ENCODE data around the gene KMO. TPM values are rescaled to one million over a fixed set of nuclear protein-coding genes. Genes with fewer than 3 reads are reported as not detected.

KMO gene
- total and polyA plus RNA-seq, 2 of the 13 experiments (the other 11 are each of a cell fraction or from before 2014, with no cell fraction given) = 0.01 TPM; not detected in 1

DNA sequence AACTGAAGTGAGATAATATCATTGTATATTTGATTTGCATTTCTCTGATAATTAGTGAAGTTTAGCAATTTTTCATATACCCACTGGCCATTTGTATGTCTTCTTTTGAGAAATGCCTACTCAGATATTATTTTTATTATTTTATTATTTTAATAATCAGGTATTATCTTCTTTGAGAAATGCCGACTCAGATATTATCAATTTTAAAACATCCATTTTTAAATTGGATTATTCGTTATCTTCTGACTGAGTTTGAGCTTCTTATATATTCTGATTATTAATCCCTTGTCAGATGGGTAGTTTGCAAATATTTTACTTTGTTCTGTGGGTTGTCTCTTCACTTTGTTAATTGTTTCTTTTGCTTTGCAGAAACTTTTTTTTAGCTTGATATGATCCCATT, 37.7 kb downstream of the KMO start:
- H3K9ac ChIP-seq (ENCODE audit: insufficient read depth, low read depth, low read length) = no peak overlapping the region
- H3K4me2 ChIP-seq (ENCODE audit: low read depth, low read length) = no peak overlapping the region
- TF ChIP-seq SAFB2 (CRISPR knock-in tag; IDR thresholded peaks at IDR 0.05; ENCODE audit: borderline replicate concordance, low read depth) (no peak), IKZF4 (CRISPR knock-in tag; IDR thresholded peaks at IDR 0.05; ENCODE audit: borderline replicate concordance, low read depth, not compliant biosample characterization) (no peak), ZNF749 (CRISPR knock-in tag; IDR thresholded peaks at IDR 0.05; ENCODE audit: borderline replicate concordance) (no peak), JUND (CRISPR knock-in tag; IDR thresholded peaks at IDR 0.05) (no peak), ZKSCAN8 (CRISPR knock-in tag; IDR thresholded peaks at IDR 0.05; ENCODE audit: borderline replicate concordance) (no peak), NFE2L2 (IDR thresholded peaks at IDR 0.05; ENCODE audit: low read length) (no peak), FOSL1 (CRISPR knock-in tag; IDR thresholded peaks at IDR 0.05; ENCODE audit: borderline replicate concordance) (no peak), SUZ12 (IDR thresholded peaks at IDR 0.05; ENCODE audit: low read depth, low read length) (no peak), SYNCRIP (IDR thresholded peaks at IDR 0.05; ENCODE audit: insufficient read depth, low read depth, low read length) (no peak), TCF7 (IDR thresholded peaks at IDR 0.05; ENCODE audit: low read depth) (no peak), FOXA3 (CRISPR knock-in tag; IDR thresholded peaks at IDR 0.05) (no peak), EZH2 (conservative IDR thresholded peaks at IDR 0.05; ENCODE audit: low read depth, low read length) (no peak)
- TF ChIP-seq, protein P1, sequence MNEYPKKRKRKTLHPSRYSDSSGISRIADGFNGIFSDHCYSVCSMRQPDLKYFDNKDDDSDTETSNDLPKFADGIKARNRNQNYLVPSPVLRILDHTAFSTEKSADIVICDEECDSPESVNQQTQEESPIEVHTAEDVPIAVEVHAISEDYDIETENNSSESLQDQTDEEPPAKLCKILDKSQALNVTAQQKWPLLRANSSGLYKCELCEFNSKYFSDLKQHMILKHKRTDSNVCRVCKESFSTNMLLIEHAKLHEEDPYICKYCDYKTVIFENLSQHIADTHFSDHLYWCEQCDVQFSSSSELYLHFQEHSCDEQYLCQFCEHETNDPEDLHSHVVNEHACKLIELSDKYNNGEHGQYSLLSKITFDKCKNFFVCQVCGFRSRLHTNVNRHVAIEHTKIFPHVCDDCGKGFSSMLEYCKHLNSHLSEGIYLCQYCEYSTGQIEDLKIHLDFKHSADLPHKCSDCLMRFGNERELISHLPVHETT (CRISPR knock-in tag; conservative IDR thresholded peaks at IDR 0.05) = no peak
- TF ChIP-seq, protein P2, sequence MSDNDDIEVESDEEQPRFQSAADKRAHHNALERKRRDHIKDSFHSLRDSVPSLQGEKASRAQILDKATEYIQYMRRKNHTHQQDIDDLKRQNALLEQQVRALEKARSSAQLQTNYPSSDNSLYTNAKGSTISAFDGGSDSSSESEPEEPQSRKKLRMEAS (IDR thresholded peaks at IDR 0.05) = no peak
- TF ChIP-seq, protein P3, sequence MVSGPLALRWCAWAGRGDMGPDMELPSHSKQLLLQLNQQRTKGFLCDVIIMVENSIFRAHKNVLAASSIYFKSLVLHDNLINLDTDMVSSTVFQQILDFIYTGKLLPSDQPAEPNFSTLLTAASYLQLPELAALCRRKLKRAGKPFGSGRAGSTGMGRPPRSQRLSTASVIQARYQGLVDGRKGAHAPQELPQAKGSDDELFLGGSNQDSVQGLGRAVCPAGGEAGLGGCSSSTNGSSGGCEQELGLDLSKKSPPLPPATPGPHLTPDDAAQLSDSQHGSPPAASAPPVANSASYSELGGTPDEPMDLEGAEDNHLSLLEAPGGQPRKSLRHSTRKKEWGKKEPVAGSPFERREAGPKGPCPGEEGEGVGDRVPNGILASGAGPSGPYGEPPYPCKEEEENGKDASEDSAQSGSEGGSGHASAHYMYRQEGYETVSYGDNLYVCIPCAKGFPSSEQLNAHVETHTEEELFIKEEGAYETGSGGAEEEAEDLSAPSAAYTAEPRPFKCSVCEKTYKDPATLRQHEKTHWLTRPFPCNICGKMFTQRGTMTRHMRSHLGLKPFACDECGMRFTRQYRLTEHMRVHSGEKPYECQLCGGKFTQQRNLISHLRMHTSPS (CRISPR knock-in tag; IDR thresholded peaks at IDR 0.05; ENCODE audit: low read depth) = no peak
- TF ChIP-seq, protein P4, sequence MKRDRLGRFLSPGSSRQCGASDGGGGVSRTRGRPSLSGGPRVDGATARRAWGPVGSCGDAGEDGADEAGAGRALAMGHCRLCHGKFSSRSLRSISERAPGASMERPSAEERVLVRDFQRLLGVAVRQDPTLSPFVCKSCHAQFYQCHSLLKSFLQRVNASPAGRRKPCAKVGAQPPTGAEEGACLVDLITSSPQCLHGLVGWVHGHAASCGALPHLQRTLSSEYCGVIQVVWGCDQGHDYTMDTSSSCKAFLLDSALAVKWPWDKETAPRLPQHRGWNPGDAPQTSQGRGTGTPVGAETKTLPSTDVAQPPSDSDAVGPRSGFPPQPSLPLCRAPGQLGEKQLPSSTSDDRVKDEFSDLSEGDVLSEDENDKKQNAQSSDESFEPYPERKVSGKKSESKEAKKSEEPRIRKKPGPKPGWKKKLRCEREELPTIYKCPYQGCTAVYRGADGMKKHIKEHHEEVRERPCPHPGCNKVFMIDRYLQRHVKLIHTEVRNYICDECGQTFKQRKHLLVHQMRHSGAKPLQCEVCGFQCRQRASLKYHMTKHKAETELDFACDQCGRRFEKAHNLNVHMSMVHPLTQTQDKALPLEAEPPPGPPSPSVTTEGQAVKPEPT (CRISPR knock-in tag; IDR thresholded peaks at IDR 0.05; ENCODE audit: low read depth) = no peak
- CTCF ChIA-PET (ENCODE audit: low intra/inter-chr PET ratio, low total read pairs) = no interaction called here
- intact Hi-C loops (cut with micrococcal nuclease; ENCODE audit: unreplicated experiment) = no loop called here
- H3K27me3 ChIP-seq (ENCODE audit: control insufficient read depth in 1 of 2, insufficient read depth in 2 of 2, low read length in 2 of 2) = no peaks in the 10 kb centered on the region
- no peaks in the 10 kb centered on the region for H3K36me3 ChIP-seq (replicated peaks in 1 of 2; ENCODE audit: control insufficient read depth in 1 of 2, insufficient read depth in 2 of 2, low read length in 2 of 2)
- no peak for ATAC-seq
- no TSS peak for BruUV-seq (replicated peaks)
- POLR2A ChIA-PET = no interaction called here
- no peak overlapping the region for H2AFZ ChIP-seq (ENCODE audit: low read length)
- H3K27ac ChIP-seq (ENCODE audit: extremely low read length, insufficient read depth, low read length) = no peak overlapping the region
- in situ Hi-C loops (cut with HindIII; ENCODE audit: extremely low pct_ligation_motif_present, low pct_unique_long_range_greater_than_20kb) = no loop called here
- 4% methylated on average over 2 of the region's 2 CpGs for WGBS (ENCODE audit: low lambda C conversion rate)
- no peak for DNase-seq (ENCODE audit: low spot score)
- H3K4me1 ChIP-seq (ENCODE audit: insufficient read depth, low read length) = no peaks in the 10 kb centered on the region
- H3K9me3 ChIP-seq (ENCODE audit: low read length) = no peaks in the 10 kb centered on the region
- no peaks in the 10 kb centered on the region for H3K79me2 ChIP-seq (ENCODE audit: insufficient read depth, low read length)
- no peak for FAIRE-seq
- no peak overlapping the region for H3K4me3 ChIP-seq (replicated peaks in 1 of 3; ENCODE audit: insufficient read depth in 1 of 3, low read depth in 2 of 3, low read length in 3 of 3)
- H4K20me1 ChIP-seq (ENCODE audit: insufficient read depth, low read length) = no peaks in the 10 kb centered on the region

Data from HepG2 (cell line).